ENCODE data around the gene RIBC2. TPM values are rescaled to one million over a fixed set of nuclear protein-coding genes. Genes with fewer than 3 reads are reported as not detected.
A peak's percentile ranks its signal among the peaks of the same experiment; 100 is the strongest.
"Not testable (repeated sequence)": the region's sequence is repeated elsewhere in the genome, so short reads cannot be mapped to it uniquely, and the experiment has no call there.

Gene RIBC2
- total RNA-seq, 1 experiment from 2014 or later: 2.7 TPM

DNA sequence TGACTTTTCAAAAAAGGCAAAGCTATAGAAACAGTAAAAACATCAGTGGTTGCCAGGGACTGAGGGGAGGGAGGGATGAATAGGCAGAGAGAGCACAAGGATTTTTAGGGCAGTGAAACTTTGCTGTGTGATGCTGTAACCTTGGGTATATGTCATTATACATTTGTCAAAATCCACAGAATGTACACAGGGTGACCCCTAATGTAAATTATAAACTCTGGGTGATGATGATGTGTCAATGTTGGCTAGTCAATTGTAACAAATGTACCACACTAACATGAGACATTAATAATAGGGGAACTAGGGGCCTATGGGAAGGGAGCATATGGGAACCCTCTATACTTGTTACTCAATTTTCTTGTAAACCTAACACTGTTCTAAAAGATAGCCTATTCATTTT is 24.8 kb downstream of the RIBC2 start:
- no peak overlapping the region for H3K27ac ChIP-seq (ENCODE audit: low read length)
- no peaks in the 10 kb centered on the region for H3K27me3 ChIP-seq (ENCODE audit: low read length)
- no peaks in the 10 kb centered on the region for H3K36me3 ChIP-seq (ENCODE audit: low read depth, low read length)
- no TSS peak for BruUV-seq (replicated peaks)
- no peak overlapping the region for H2AFZ ChIP-seq (ENCODE audit: low read length)
- no peak overlapping the region for H3K4me2 ChIP-seq (ENCODE audit: low read length)
- ChIA-PET POLR2A (ENCODE audit: unreplicated experiment) (no interaction called here), CTCF (interaction anchor here (0.6 kb wide), 1 partner anchor 81 kb away, joined by 3 read pairs; no protein-coding TSS in a partner anchor)
- intact Hi-C loops (cut with micrococcal nuclease): loop anchor here (5.0 kb wide), 1 partner anchor 336 kb away; no protein-coding TSS in a partner anchor
- no peaks in the 10 kb centered on the region for H3K9me3 ChIP-seq (ENCODE audit: low read length)
- no peaks in the 10 kb centered on the region for H3F3A ChIP-seq (ENCODE audit: low read length, unreplicated experiment)
- no peaks in the 10 kb centered on the region for H3K9me2 ChIP-seq (replicated peaks; ENCODE audit: low read length)
- peaks cover 6% of the 10 kb centered on the region for H3K4me1 ChIP-seq (ENCODE audit: insufficient read depth, low read length)
- no peak for DNase-seq
- no peak overlapping the region for H3K4me3 ChIP-seq (ENCODE audit: low read length)
- TF ChIP-seq EZH2phosphoT487 (IDR thresholded peaks at IDR 0.05; ENCODE audit: borderline replicate concordance, low read length) (no peak), EZH2 (IDR thresholded peaks at IDR 0.05; ENCODE audit: low read length, unreplicated experiment) (no peak), CTCF (conservative IDR thresholded peaks at IDR 0.05; ENCODE audit: low read depth, low read length) (no peak)
- no peak overlapping the region for H3K9ac ChIP-seq (ENCODE audit: low read length)
- no peaks in the 10 kb centered on the region for H3K79me2 ChIP-seq (ENCODE audit: low read length)
- H4K20me1 ChIP-seq (ENCODE audit: low read length): no peaks in the 10 kb centered on the region
- ATAC-seq: no peak

- H3K4me3 ChIP-seq (ENCODE audit: low read length): peak overlapping the region; percentile 55
- CTCF ChIA-PET: not testable (repeated sequence)
These were observed 27.2 kb downstream of the RIBC2 start for GRCh38 chr22:45440688-45441087.

GRCh38 chr22:45441138-45441537 is 27.6 kb downstream of the RIBC2 start:
- no peaks in the 10 kb centered on the region for H3F3A ChIP-seq (ENCODE audit: low read length, unreplicated experiment)
- no peaks in the 10 kb centered on the region for H4K20me1 ChIP-seq (ENCODE audit: low read length)
- H3K79me2 ChIP-seq (ENCODE audit: low read length): no peaks in the 10 kb centered on the region
- peak overlapping the region; percentile 78 for H3K4me2 ChIP-seq (ENCODE audit: low read length)
- no peak overlapping the region for H3K9ac ChIP-seq (ENCODE audit: low read length)
- ChIA-PET POLR2A (ENCODE audit: unreplicated experiment) (interaction anchor here (0.7 kb wide), 1 partner anchor 60 kb away, joined by 3 read pairs; no protein-coding TSS in a partner anchor), CTCF (no interaction called here)
- H3K4me3 ChIP-seq (ENCODE audit: low read length): peak overlapping the region; percentile 55
- BruUV-seq (replicated peaks): no TSS peak
- TF ChIP-seq EZH2 (IDR thresholded peaks at IDR 0.05; ENCODE audit: low read length, unreplicated experiment) (no peak), CTCF (conservative IDR thresholded peaks at IDR 0.05; ENCODE audit: low read depth, low read length) (peak; percentile 78)
- no peaks in the 10 kb centered on the region for H3K27me3 ChIP-seq (ENCODE audit: low read length)
- no peaks in the 10 kb centered on the region for H3K36me3 ChIP-seq (ENCODE audit: low read depth, low read length)
- H2AFZ ChIP-seq (ENCODE audit: low read length): peak overlapping the region; percentile 79
- H3K9me3 ChIP-seq (ENCODE audit: low read length): no peaks in the 10 kb centered on the region
- peaks cover 3% of the 10 kb centered on the region; the same call in 1 of the 2 replicates for H3K4me1 ChIP-seq (ENCODE audit: insufficient read depth, low read length)
- no peak overlapping the region for H3K27ac ChIP-seq (ENCODE audit: low read length)
- ATAC-seq: peak; percentile 100
- intact Hi-C loops (cut with micrococcal nuclease): loop anchor here (1.0 kb wide), 1 partner anchor 108 kb away; no protein-coding TSS in a partner anchor
- peak; percentile 70 for DNase-seq
- H3K9me2 ChIP-seq (replicated peaks; ENCODE audit: low read length): no peaks in the 10 kb centered on the region

More at GRCh38 chr22:45440688-45441087, 27.2 kb downstream of the RIBC2 start:
- POLR2A ChIA-PET (ENCODE audit: unreplicated experiment): interaction anchor here (0.7 kb wide), 1 partner anchor 60 kb away, joined by 3 read pairs; no protein-coding TSS in a partner anchor
- H3K27ac ChIP-seq (ENCODE audit: low read length); H4K20me1 ChIP-seq (ENCODE audit: low read length); H3K79me2 ChIP-seq (ENCODE audit: low read length); H3K36me3 ChIP-seq (ENCODE audit: low read depth, low read length); H3F3A ChIP-seq (ENCODE audit: low read length, unreplicated experiment); ATAC-seq; BruUV-seq (replicated peaks); H3K9me3 ChIP-seq (ENCODE audit: low read length); H3K9ac ChIP-seq (ENCODE audit: low read length); H3K9me2 ChIP-seq (replicated peaks; ENCODE audit: low read length); H3K27me3 ChIP-seq (ENCODE audit: low read length); H3K4me1 ChIP-seq (ENCODE audit: insufficient read depth, low read length): not testable (repeated sequence)
- intact Hi-C loops (cut with micrococcal nuclease): loop anchor here (1.0 kb wide), 1 partner anchor 109 kb away; no protein-coding TSS in a partner anchor
- Histone ChIP-seq H3K4me2 (ENCODE audit: low read length) (peak overlapping the region; percentile 78), H2AFZ (ENCODE audit: low read length) (peak overlapping the region; percentile 79)
- peak; percentile 6 for DNase-seq

All from PC-3 (cell line).